Parathyroid adenoma (tissue), 2 donors: ENCODE results near the gene TMEM74B.
"Not testable (repeated sequence)": the region's sequence is repeated elsewhere in the genome, so short reads cannot be mapped to it uniquely, and the experiment has no call there.

Experiments used
- H2AFZ ChIP-seq: fragments of 300-600 bp; sonication (generic); one replicate; pipeline ENCODE4 v1.7.0; 2017; ENCODE audit warnings: antibody characterized with exemption, mild to moderate bottlenecking
- H3K27ac ChIP-seq: fragments of 300-600 bp; sonication (generic); one replicate; pipeline ENCODE4 v1.7.0; 2017
- H3K27me3 ChIP-seq: fragments of 300-600 bp; sonication (generic); one replicate; pipeline ENCODE4 v1.7.0; 2017; ENCODE audit warnings: low read length; ENCODE audit not compliant: control insufficient read depth, insufficient read depth
- H3K36me3 ChIP-seq: fragments of 300-600 bp; sonication (generic); one replicate; pipeline ENCODE4 v1.7.0; 2017; ENCODE audit warnings: low read length; ENCODE audit not compliant: control insufficient read depth, insufficient read depth
- H3K4me1 ChIP-seq: fragments of 300-600 bp; sonication (generic); one replicate; pipeline ENCODE4 v1.7.0; 2017; ENCODE audit warnings: control low read depth
- H3K4me2 ChIP-seq: fragments of 300-600 bp; sonication (generic); one replicate; pipeline ENCODE4 v1.7.0; 2017; ENCODE audit warnings: low read length
- H3K4me3 ChIP-seq: fragments of 300-600 bp; sonication (generic); one replicate; pipeline ENCODE4 v1.7.0; 2017; ENCODE audit warnings: low read depth, low read length
- H3K79me2 ChIP-seq: fragments of 300-600 bp; sonication (generic); one replicate; pipeline ENCODE4 v1.7.0; 2017; ENCODE audit warnings: control low read depth
- H3K9ac ChIP-seq: fragments of 300-600 bp; sonication (generic); one replicate; pipeline ENCODE4 v1.7.0; 2017; ENCODE audit warnings: mild to moderate bottlenecking
- H3K9me3 ChIP-seq: fragments of 300-600 bp; sonication (generic); one replicate; pipeline ENCODE4 v1.7.0; 2017; ENCODE audit warnings: low read length; ENCODE audit not compliant: control insufficient read depth
- CTCF ChIP-seq: fragments of 300-600 bp; sonication (generic); IDR thresholded peaks from one replicate; pipeline ENCODE4 v1.7.0; 2017; ENCODE audit warnings: antibody characterized with exemption, mild to moderate bottlenecking
- donor health status: primary hyperparathyroidism.

The TMEM74B gene

GRCh38 chr20:1225263-1225782, 40.5 kb upstream of the TMEM74B start:
- Histone ChIP-seq H3K4me3 (peak overlapping the region; percentile 31), H3K4me2 (peak overlapping the region; percentile 55), H3K27ac (no peak overlapping the region), H3K9ac (no peak overlapping the region), H3K79me2 (no peaks in the 10 kb centered on the region), H2AFZ (peak overlapping the region; percentile 76), H3K9me3 (no peaks in the 10 kb centered on the region), H3K4me1 (no peaks in the 10 kb centered on the region), H3K36me3 (no peaks in the 10 kb centered on the region), H3K27me3 (no peaks in the 10 kb centered on the region)
- TF ChIP-seq CTCF: no peak

- Histone ChIP-seq H3K4me2 (no peak overlapping the region), H3K36me3 (no peaks in the 10 kb centered on the region), H3K79me2 (no peaks in the 10 kb centered on the region), H3K27me3 (no peaks in the 10 kb centered on the region), H3K9ac (no peak overlapping the region), H3K4me1 (no peaks in the 10 kb centered on the region), H2AFZ (no peak overlapping the region), H3K4me3 (no peak overlapping the region), H3K27ac (no peak overlapping the region), H3K9me3 (no peaks in the 10 kb centered on the region)
- no peak for TF ChIP-seq CTCF
Observed at GRCh38 chr20:1224205-1224890, 39.6 kb upstream of the TMEM74B start.

- not testable (repeated sequence) for H3K27ac ChIP-seq, H3K4me1 ChIP-seq, H3K4me3 ChIP-seq, H3K79me2 ChIP-seq, H3K36me3 ChIP-seq, H3K27me3 ChIP-seq, H3K9me3 ChIP-seq, H2AFZ ChIP-seq, H3K9ac ChIP-seq, H3K4me2 ChIP-seq
Observed at GRCh38 chr20:1222750-1223149, 38.0 kb upstream of the TMEM74B start.

- H3K4me1 ChIP-seq, H3K9ac ChIP-seq, H3K4me2 ChIP-seq, H3K9me3 ChIP-seq, H3K27ac ChIP-seq, H3K79me2 ChIP-seq, H3K4me3 ChIP-seq, H3K36me3 ChIP-seq, H3K27me3 ChIP-seq: not testable (repeated sequence)
- peak overlapping the region; percentile 43 for H2AFZ ChIP-seq
Observed at GRCh38 chr20:1216527-1217427, 32.0 kb upstream of the TMEM74B start.

DNA sequence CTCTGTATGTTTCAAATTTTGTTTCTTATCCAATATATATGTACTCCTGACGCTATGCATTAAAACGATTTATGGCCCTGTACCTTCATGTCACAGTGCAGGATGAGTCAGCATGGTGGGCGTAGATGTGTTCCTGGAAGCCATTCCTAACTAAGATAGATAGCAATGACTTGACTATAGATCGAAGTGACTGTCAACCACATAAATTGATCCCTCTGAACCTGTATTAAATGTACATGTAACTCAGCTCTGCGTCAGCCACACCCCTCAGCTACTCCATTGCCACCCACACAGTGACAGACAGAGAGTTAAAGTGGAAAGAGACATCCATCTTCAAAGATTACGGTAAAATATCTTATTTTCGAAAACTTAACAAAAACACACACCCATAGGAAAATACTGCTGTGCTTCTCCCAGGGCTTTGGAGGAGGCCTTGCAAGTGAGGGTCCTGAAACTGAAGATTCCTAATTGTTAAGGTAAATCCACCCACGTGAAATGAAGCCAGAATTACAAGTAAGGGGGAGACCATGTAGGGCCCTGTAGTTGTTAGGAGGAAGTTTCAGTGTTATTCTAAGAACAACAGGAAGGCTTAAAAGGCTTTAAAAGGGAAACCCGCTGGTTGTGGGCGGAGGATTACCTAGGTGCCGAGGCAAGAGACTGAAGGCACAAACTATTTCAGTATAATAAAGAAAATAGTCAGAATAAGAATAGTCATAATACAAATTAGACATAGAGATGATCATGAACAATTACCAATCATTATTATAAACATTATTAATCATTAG, 30.8 kb upstream of the TMEM74B start:
- no peak overlapping the region for H3K4me2 ChIP-seq
- H3K79me2 ChIP-seq: no peaks in the 10 kb centered on the region
- H3K4me3 ChIP-seq: no peak overlapping the region
- no peaks in the 10 kb centered on the region for H3K27me3 ChIP-seq
- H3K9me3 ChIP-seq: no peaks in the 10 kb centered on the region
- no peak for TF ChIP-seq CTCF
- H2AFZ ChIP-seq: no peak overlapping the region
- no peaks in the 10 kb centered on the region for H3K36me3 ChIP-seq
- no peak overlapping the region for H3K9ac ChIP-seq
- H3K27ac ChIP-seq: no peak overlapping the region
- no peaks in the 10 kb centered on the region for H3K4me1 ChIP-seq
